Epithelial cell of proximal tubule (primary cell): Measurements from ENCODE around the gene NAV2. TPM values are rescaled to one million over a fixed set of nuclear protein-coding genes. Genes with fewer than 3 reads are reported as not detected.

Experiments used
- DNase-seq: peaks from one replicate; pipeline ENCODE4 v3.0.0-alpha.2; 2011; ENCODE audit warnings: low read depth
- H3K4me3 ChIP-seq: 2 replicates; pipeline ENCODE4 v1.5.1; 2011; ENCODE audit warnings: low read depth, mild to moderate bottlenecking, low read length
- CTCF ChIP-seq: conservative IDR thresholded peaks from 2 replicates; pipeline ENCODE4 v1.5.1; 2012; ENCODE audit warnings: low read depth, mild to moderate bottlenecking, low read length
- total RNA-seq: library from RNA; depleted of rRNA; stranded (reverse); fragments of >200 nt; gene quantifications from 2 replicates; pipeline ENCODE4 v1.2.3, GENCODE V29; 2015

The NAV2 gene
- total RNA-seq, 1 donor from 2014 or later, result 19.0 TPM

GRCh38 chr11:19768197-19768596 is 55.6 kb downstream of the NAV2 start:
- TF ChIP-seq CTCF, result no peak
- H3K4me3 ChIP-seq, result no peak overlapping the region
- DNase-seq, result no peak

- H3K4me3 ChIP-seq, result no peak overlapping the region
- TF ChIP-seq CTCF, result no peak
- DNase-seq, result no peak
Observed at GRCh38 chr11:19768815-19769214, 56.2 kb downstream of the NAV2 start.

GRCh38 chr11:19769820-19770219 is 57.2 kb downstream of the NAV2 start:
- DNase-seq, result no peak
- no peak for TF ChIP-seq CTCF
- H3K4me3 ChIP-seq, result no peak overlapping the region

- no peak overlapping the region for H3K4me3 ChIP-seq
- no peak for DNase-seq
- TF ChIP-seq CTCF, result no peak
Observed at GRCh38 chr11:19770277-19770676, 57.6 kb downstream of the NAV2 start.

- no peak for DNase-seq
- TF ChIP-seq CTCF, result no peak
- no peak overlapping the region for H3K4me3 ChIP-seq
Observed at GRCh38 chr11:19771463-19771862, 58.8 kb downstream of the NAV2 start.

- no peak for TF ChIP-seq CTCF
- no peak overlapping the region for H3K4me3 ChIP-seq
- no peak for DNase-seq
Observed at GRCh38 chr11:19772480-19772879, 59.8 kb downstream of the NAV2 start.

- H3K4me3 ChIP-seq, result no peak overlapping the region
Observed at GRCh38 chr11:19774329-19774728, 61.7 kb downstream of the NAV2 start.

More at GRCh38 chr11:19774329-19774728, 61.7 kb downstream of the NAV2 start:
- DNase-seq, result no peak
- no peak for TF ChIP-seq CTCF
